Breast epithelium (tissue), 3 donors: Measurements from ENCODE around the gene RBP5.

Source experiments
- POLR2AphosphoS5 ChIP-seq, 3 donors: sonication (generic); formaldehyde crosslinking; IDR thresholded peaks; one replicate each; pipeline ENCODE4 v1.6.1; 2017; ENCODE audit warnings: antibody characterized with exemption in 3 of 3
- TF ChIP-seq, protein P1 (sequence below), 3 donors: fragments of 450-650 bp; IDR thresholded peaks; one replicate each; pipeline ENCODE4 v1.5.1; 2016 to 2017; ENCODE audit warnings: antibody characterized with exemption in 3 of 3, mild to moderate bottlenecking in 3 of 3, moderate library complexity in 3 of 3

DNA sequence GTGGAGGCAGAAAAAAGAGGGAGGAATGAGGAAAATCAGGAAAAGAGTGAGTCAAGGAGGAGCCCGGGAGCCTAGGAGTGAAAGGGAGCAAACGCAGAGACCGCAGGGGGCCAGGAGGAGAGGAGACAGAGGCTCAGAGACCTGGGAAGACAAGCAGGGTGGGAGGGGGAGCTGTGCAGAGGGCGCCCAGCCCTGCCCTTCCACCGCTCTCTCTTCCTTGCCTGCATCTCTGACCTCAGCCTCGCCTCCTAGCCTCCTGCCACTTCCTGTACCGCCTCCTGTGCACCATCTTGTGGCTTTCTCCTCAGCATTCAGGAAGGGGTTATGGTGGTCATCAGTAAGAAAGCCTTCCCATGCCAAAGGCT, 2.8 kb upstream of the RBP5 start:
- no peak for TF ChIP-seq POLR2AphosphoS5 (IDR thresholded peaks at IDR 0.05)
- TF ChIP-seq, protein P1, sequence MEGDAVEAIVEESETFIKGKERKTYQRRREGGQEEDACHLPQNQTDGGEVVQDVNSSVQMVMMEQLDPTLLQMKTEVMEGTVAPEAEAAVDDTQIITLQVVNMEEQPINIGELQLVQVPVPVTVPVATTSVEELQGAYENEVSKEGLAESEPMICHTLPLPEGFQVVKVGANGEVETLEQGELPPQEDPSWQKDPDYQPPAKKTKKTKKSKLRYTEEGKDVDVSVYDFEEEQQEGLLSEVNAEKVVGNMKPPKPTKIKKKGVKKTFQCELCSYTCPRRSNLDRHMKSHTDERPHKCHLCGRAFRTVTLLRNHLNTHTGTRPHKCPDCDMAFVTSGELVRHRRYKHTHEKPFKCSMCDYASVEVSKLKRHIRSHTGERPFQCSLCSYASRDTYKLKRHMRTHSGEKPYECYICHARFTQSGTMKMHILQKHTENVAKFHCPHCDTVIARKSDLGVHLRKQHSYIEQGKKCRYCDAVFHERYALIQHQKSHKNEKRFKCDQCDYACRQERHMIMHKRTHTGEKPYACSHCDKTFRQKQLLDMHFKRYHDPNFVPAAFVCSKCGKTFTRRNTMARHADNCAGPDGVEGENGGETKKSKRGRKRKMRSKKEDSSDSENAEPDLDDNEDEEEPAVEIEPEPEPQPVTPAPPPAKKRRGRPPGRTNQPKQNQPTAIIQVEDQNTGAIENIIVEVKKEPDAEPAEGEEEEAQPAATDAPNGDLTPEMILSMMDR (IDR thresholded peaks at IDR 0.05) = no peak
